Neural crest cell (in vitro differentiated cells): ENCODE measurements around the gene ZFYVE28. TPM values are rescaled to one million over a fixed set of nuclear protein-coding genes. Genes with fewer than 3 reads are reported as not detected.
"Not testable (repeated sequence)": the region's sequence is repeated elsewhere in the genome, so short reads cannot be mapped to it uniquely, and the experiment has no call there.

Source experiments
- DNase-seq: peaks from one replicate; pipeline ENCODE4 v3.0.0; 2021; ENCODE audit warnings: low read depth, mixed read lengths, low spot score
- H3K27ac Mint-ChIP-seq: one replicate; pipeline ENCODE4 v1.8.0; 2021; ENCODE audit warnings: mild to moderate bottlenecking, mixed read lengths; ENCODE audit not compliant: unreplicated experiment
- H3K27me3 Mint-ChIP-seq: 2 replicates; pipeline ENCODE4 v1.8.0; 2021; ENCODE audit warnings: low read depth, mild to moderate bottlenecking, mixed read lengths
- H3K36me3 Mint-ChIP-seq: 2 replicates; pipeline ENCODE4 v1.8.0; 2021; ENCODE audit warnings: low read depth, mild to moderate bottlenecking, mixed read lengths
- H3K4me1 Mint-ChIP-seq: 2 replicates; pipeline ENCODE4 v1.8.0; 2021; ENCODE audit warnings: mixed read lengths
- H3K4me3 Mint-ChIP-seq: one replicate; pipeline ENCODE4 v1.8.0; 2021; ENCODE audit warnings: mild to moderate bottlenecking, mixed read lengths
- H3K9me3 Mint-ChIP-seq: 2 replicates; pipeline ENCODE4 v1.8.0; 2021; ENCODE audit warnings: mixed read lengths
- CTCF ChIP-seq: fragments of 200-600 bp; sonication (generic); conservative IDR thresholded peaks from 2 replicates; pipeline ENCODE4 v1.5.0; 2021; ENCODE audit warnings: antibody characterized with exemption, mild to moderate bottlenecking
- total RNA-seq: library from RNA; stranded (reverse); gene quantifications from 2 replicates; pipeline ENCODE4 v1.2.1, GENCODE V29; 2021

Gene ZFYVE28
- total RNA-seq, 1 donor from 2014 or later: 1.4 TPM

- H3K36me3 Mint-ChIP-seq: no peaks in the 10 kb centered on the region
- H3K9me3 Mint-ChIP-seq: no peaks in the 10 kb centered on the region
- peak; percentile 22 for DNase-seq
- peaks cover 11% of the 10 kb centered on the region for H3K4me1 Mint-ChIP-seq
- TF ChIP-seq CTCF: no peak
- H3K27ac Mint-ChIP-seq: no peak overlapping the region
- H3K4me3 Mint-ChIP-seq: no peak overlapping the region
- H3K27me3 Mint-ChIP-seq: no peaks in the 10 kb centered on the region
Measured at GRCh38 chr4:2432991-2433530, 14.6 kb upstream of the ZFYVE28 start.

GRCh38 chr4:2432004-2432403, 13.6 kb upstream of the ZFYVE28 start:
- H3K27ac Mint-ChIP-seq: no peak overlapping the region
- no peaks in the 10 kb centered on the region for H3K9me3 Mint-ChIP-seq
- H3K4me3 Mint-ChIP-seq: no peak overlapping the region
- no peak for TF ChIP-seq CTCF
- no peaks in the 10 kb centered on the region for H3K36me3 Mint-ChIP-seq
- DNase-seq: no peak
- no peaks in the 10 kb centered on the region for H3K27me3 Mint-ChIP-seq
- H3K4me1 Mint-ChIP-seq: peaks cover 11% of the 10 kb centered on the region

DNA sequence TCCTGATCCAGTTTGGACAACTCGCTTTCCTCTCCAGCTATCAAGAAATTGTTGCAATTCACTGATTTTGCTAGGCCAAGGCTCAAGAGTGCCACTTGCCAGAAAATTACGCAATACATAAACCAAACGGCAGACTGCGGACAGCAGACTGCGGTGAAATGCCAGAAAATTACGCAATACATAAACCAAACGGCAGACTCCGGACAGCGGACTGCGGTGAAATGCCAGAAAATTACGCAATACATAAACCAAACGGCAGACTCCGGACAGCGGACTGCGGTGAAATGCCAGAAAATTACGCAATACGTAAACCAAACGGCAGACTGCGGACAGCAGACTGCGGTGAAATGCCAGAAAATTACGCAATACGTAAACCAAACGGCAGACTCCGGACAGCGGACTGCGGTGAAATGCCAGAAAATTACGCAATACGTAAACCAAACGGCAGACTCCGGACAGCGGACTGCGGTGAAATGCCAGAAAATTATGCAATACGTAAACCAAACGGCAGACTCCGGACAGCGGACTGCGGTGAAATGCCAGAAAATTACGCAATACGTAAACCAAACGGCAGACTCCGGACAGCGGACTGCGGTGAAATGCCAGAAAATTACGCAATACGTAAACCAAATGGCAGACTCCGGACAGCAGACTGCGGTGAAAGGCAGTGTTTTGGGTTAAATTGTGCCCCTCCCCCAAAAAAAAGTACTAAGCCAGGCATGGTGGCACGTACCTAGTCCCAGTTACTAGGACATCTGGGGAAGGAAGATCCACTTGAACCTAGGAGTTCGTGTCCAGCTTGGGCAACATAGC, 11.7 kb upstream of the ZFYVE28 start:
- H3K9me3 Mint-ChIP-seq: not testable (repeated sequence)

GRCh38 chr4:2428496-2429213, 10.2 kb upstream of the ZFYVE28 start:
- DNase-seq: no peak
- TF ChIP-seq CTCF: no peak
- peaks cover 6% of the 10 kb centered on the region for H3K4me1 Mint-ChIP-seq
- H3K36me3 Mint-ChIP-seq: no peaks in the 10 kb centered on the region
- peak overlapping the region; percentile 16 for H3K27ac Mint-ChIP-seq
- peaks cover 5% of the 10 kb centered on the region for H3K27me3 Mint-ChIP-seq
- no peaks in the 10 kb centered on the region for H3K9me3 Mint-ChIP-seq
- no peak overlapping the region for H3K4me3 Mint-ChIP-seq

More for the DNA sequence above, 11.7 kb upstream of the ZFYVE28 start:
- H3K27ac Mint-ChIP-seq, H3K4me3 Mint-ChIP-seq, H3K36me3 Mint-ChIP-seq, DNase-seq, H3K27me3 Mint-ChIP-seq: not testable (repeated sequence)
- H3K4me1 Mint-ChIP-seq: peaks cover 11% of the 10 kb centered on the region

DNA sequence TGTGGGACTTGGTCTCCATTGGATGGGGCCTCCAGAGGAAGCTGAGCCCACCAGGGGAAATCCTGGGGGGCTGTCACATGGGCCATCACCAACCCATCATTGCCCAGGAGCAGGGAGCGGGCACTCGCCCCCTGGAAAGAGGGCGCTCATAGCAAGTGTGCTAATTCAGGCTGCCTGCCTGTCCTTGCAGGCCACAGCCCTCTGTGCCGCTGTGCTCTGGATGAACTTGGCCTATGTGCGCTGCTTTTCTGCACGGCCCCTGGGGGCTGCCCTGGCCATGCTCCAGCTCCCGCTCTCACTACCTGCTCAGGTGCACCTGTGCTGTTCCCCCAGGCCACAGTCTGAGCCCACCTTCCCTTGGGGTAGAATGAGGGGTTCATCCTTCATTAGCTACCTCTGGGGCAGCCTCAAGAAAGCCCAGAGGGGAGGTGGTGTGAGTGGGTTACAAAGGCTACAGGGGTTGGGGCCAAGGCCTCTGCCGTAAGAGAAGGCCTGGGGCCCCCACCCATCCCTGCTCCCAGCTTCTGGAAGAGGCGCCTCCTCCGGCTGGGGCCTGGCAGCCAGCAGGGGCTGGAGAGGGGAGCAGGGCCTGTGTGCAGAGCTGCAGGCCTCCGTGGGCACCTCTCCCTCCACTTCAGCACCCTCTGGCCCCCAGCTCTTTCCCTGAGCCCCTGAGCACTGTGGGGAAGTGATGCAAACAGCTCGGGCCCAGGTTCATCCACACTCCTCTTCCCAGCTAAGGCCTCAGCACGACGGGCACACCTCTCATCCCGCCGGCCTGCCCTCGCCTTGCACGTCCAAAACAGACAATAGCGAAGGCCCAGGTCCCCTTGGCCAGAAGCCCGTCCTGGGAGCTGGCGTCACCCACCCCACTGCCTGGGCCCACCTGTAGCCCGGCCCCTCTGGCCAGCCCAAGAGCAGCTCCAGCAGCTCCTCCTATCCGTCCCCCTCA, 9.2 kb upstream of the ZFYVE28 start:
- Mint-ChIP-seq H3K36me3 (no peaks in the 10 kb centered on the region), H3K9me3 (no peaks in the 10 kb centered on the region), H3K4me3 (no peak overlapping the region), H3K4me1 (no peaks in the 10 kb centered on the region), H3K27me3 (peaks cover 11% of the 10 kb centered on the region), H3K27ac (no peak overlapping the region)
- DNase-seq: no peak
- TF ChIP-seq CTCF: no peak
